GM12878 (cell line): ENCODE results near the gene DNAH3. TPM values are rescaled to one million over a fixed set of nuclear protein-coding genes. Genes with fewer than 3 reads are reported as not detected.

Experiments used
- ATAC-seq: fragments of 200-7000 bp; cut with Tn5 transposase; 3 replicates; pipeline ENCODE4 v1.9.1; 2020; ENCODE audit warnings: mild to moderate bottlenecking, moderate library complexity
- BruUV-seq: library from RNA; stranded (reverse); fragments of 400-500 nt; replicated peaks from 2 replicates; lab custom pipeline; 2021; lab: Mats Ljungman, UMichigan
- CTCF ChIA-PET: fragments of 300-600 bp; sonication (Branson Sonifier 250); formaldehyde crosslinking; extraction: SDS; loops from one replicate; lab custom pipeline; 2021; ENCODE audit warnings: inconsistent platforms; lab: Yijun Ruan, JAX
- POLR2A ChIA-PET: fragments of 350-600 bp; formaldehyde crosslinking; extraction: SDS; loops from one replicate; lab custom pipeline; 2021; ENCODE audit warnings: inconsistent platforms; lab: Charles Lee
- RAD21 ChIA-PET: fragments of 300-600 bp; sonication (Branson Sonifier 250); formaldehyde crosslinking; loops from one replicate; lab custom pipeline; 2023; ENCODE audit warnings: antibody characterized with exemption; ENCODE audit not compliant: unreplicated experiment; lab: Charles Lee
- SMC1A ChIA-PET: fragments of 300-600 bp; sonication (Branson Sonifier 250); formaldehyde crosslinking; loops from one replicate; lab custom pipeline; 2023; ENCODE audit not compliant: unreplicated experiment, uncharacterized antibody; lab: Charles Lee
- DNase-seq: peaks from one replicate; pipeline ENCODE4 v3.0.0-alpha.2; 2011; ENCODE audit warnings: low read depth, low spot score
- FAIRE-seq: peaks from 3 replicates; lab custom pipeline; 2011; peaks lifted over from hg19 to GRCh38; lab: Jason Lieb, UNC
- H2AFZ ChIP-seq: 2 replicates; pipeline ENCODE4 v1.6.0; 2011; ENCODE audit warnings: low read depth, low read length, control low read depth; ENCODE audit not compliant: control insufficient read depth
- H3K27ac ChIP-seq: 2 replicates; pipeline ENCODE4 v1.5.1; 2011; ENCODE audit warnings: control low read depth; ENCODE audit not compliant: control insufficient read depth, insufficient read depth
- H3K27me3 ChIP-seq, 2 experiments: replicated peaks in 1 of 2; 2 replicates each; pipeline versions ENCODE4 v1.6.0 to v1.6.1; 2011; ENCODE audit warnings: low read length in 1 of 2; ENCODE audit not compliant: control insufficient read depth in 2 of 2, insufficient read depth in 2 of 2
- H3K36me3 ChIP-seq, 2 experiments: 2 replicates each; pipeline ENCODE4 v1.5.1; 2011; ENCODE audit warnings: low read length in 1 of 2; ENCODE audit not compliant: control insufficient read depth in 2 of 2, insufficient read depth in 2 of 2
- H3K4me1 ChIP-seq: 2 replicates; pipeline ENCODE4 v1.6.1; 2011; ENCODE audit warnings: mild to moderate bottlenecking, low read length, moderate library complexity, mixed read lengths; ENCODE audit not compliant: control insufficient read depth, insufficient read depth
- H3K4me2 ChIP-seq: 2 replicates; pipeline ENCODE4 v1.6.0; 2011; ENCODE audit warnings: control low read depth; ENCODE audit not compliant: control insufficient read depth, insufficient read depth
- H3K4me3 ChIP-seq: fragments of 200-600 bp; sonication (generic); 2 replicates; pipeline ENCODE4 v1.5.1; 2016
- H3K79me2 ChIP-seq: 2 replicates; pipeline ENCODE4 v1.6.0; 2011; ENCODE audit warnings: low read length; ENCODE audit not compliant: control insufficient read depth, insufficient read depth
- H3K9ac ChIP-seq: 2 replicates; pipeline ENCODE4 v1.8.0; 2011; ENCODE audit warnings: low read length, control low read depth, mixed read lengths; ENCODE audit not compliant: control insufficient read depth, insufficient read depth
- H3K9me3 ChIP-seq: replicated peaks from 3 replicates; pipeline ENCODE4 v1.5.1; 2011; ENCODE audit warnings: mild to moderate bottlenecking, low read length; ENCODE audit not compliant: control insufficient read depth, insufficient read depth
- H4K20me1 ChIP-seq: 2 replicates; pipeline ENCODE4 v1.6.0; 2011; ENCODE audit not compliant: control insufficient read depth, insufficient read depth
- BACH1 ChIP-seq: fragments of 450-650 bp; IDR thresholded peaks from 2 replicates; pipeline ENCODE4 v1.6.1; 2017; ENCODE audit warnings: mild to moderate bottlenecking, borderline replicate concordance
- CUX1 ChIP-seq: IDR thresholded peaks from 2 replicates; pipeline ENCODE4 v1.6.1; 2012; ENCODE audit warnings: improper control_type of control experiment, low read depth, low read length; ENCODE audit not compliant: insufficient replicate concordance
- HCFC1 ChIP-seq: fragments of 150-350 bp; IDR thresholded peaks from 2 replicates; pipeline ENCODE4 v1.6.1; 2014; ENCODE audit warnings: low read length
- HDGF ChIP-seq: fragments of 450-650 bp; IDR thresholded peaks from 2 replicates; pipeline ENCODE4 v1.6.1; 2016; ENCODE audit warnings: antibody characterized with exemption
- ZNF687 ChIP-seq: fragments of 450-650 bp; IDR thresholded peaks from 2 replicates; pipeline ENCODE4 v1.6.1; 2017; ENCODE audit warnings: mild to moderate bottlenecking, moderate library complexity
- WGBS: methylation state at CpG from one replicate; pipeline ENCODE4 v1.1.6; 2016; ENCODE audit warnings: low lambda C conversion rate; ENCODE audit not compliant: insufficient replicate concordance, insufficient coverage; ENCODE audit errors: missing lambda C conversion rate; 5-methylcytosine and 5-hydroxymethylcytosine counted together
- in situ Hi-C: fragments of 300-500 bp; cut with MboI; formaldehyde crosslinking; loops from 9 replicates; pipeline ENCODE4 v1.14.3; 2018; ENCODE audit warnings: mixed read lengths
- intact Hi-C: fragments of 100-400 bp; cut with micrococcal nuclease; formaldehyde crosslinking; loops from one replicate; pipeline ENCODE4 v1.14.2; 2022; ENCODE audit not compliant: unreplicated experiment
- polyA plus RNA-seq, 11 experiments: library from polyadenylated mRNA; depleted of rRNA in 4 of 11; unstranded in 6 of 11; stranded (reverse) in 5 of 11; fragments of >200 nt; fragmentation: Nextera tagmentation in 4 of 11; fragmentation: Illumina TruSeq in 1 of 11; extraction: Ambion mirVana in 4 of 11; extraction: Trizol in 1 of 11; gene quantifications; 1 replicate in 1 of 11; 2 replicates in 10 of 11; pipeline versions ENCODE4 v1.2.1 to v1.2.3, GENCODE V29; 2011 to 2016; ENCODE audit warnings: inconsistent platforms in 2 of 11, missing spikeins in 2 of 11, low read depth in 1 of 11
- total RNA-seq, 4 experiments: library from RNA; depleted of rRNA in 3 of 4; stranded (reverse); fragments of >200 nt in 3 of 4; fragmentation: Illumina TruSeq in 1 of 4; extraction: Trizol in 1 of 4; gene quantifications; 2 replicates each; pipeline versions ENCODE4 v1.2.1 to v1.2.3, GENCODE V29; 2013 to 2021

DNAH3 gene
- total and polyA plus RNA-seq, 10 of the 15 experiments (the other 5 are each of a cell fraction or from before 2014, with no cell fraction given) = under 0.01 to 0.04 (median 0.04) TPM; not detected in 5

GRCh38 chr16:21023509-21024202 is 127.0 kb downstream of the DNAH3 start:
- TF ChIP-seq CUX1 = no peak
- TF ChIP-seq HCFC1 = no peak
- TF ChIP-seq HDGF = no peak
- TF ChIP-seq BACH1 = no peak
- TF ChIP-seq ZNF687 = no peak
- TF ChIP-seq, all 136 proteins: peak for 0
- Histone ChIP-seq H3K36me3 (no peaks in the 10 kb centered on the region), H3K4me1 (no peaks in the 10 kb centered on the region), H3K4me3 (no peak overlapping the region), H3K27ac (no peak overlapping the region), H3K9ac (no peak overlapping the region), H3K79me2 (no peaks in the 10 kb centered on the region), H3K27me3 (no peaks in the 10 kb centered on the region), H3K9me3 (no peaks in the 10 kb centered on the region), H3K4me2 (no peak overlapping the region), H4K20me1 (no peaks in the 10 kb centered on the region), H2AFZ (no peak overlapping the region)
- BruUV-seq = no TSS peak
- ATAC-seq (no peak), FAIRE-seq (no peak), DNase-seq (no peak)
- RAD21 ChIA-PET = no interaction called here
- intact Hi-C loops (no loop called here), in situ Hi-C loops (no loop called here)
- SMC1A ChIA-PET = no interaction called here
- CTCF ChIA-PET = interaction anchor here (0.6 kb wide), 1 partner anchor 1294 kb away, joined by 3 read pairs; no protein-coding TSS in a partner anchor
- POLR2A ChIA-PET = no interaction called here
- WGBS = 45% methylated on average over 9 of the region's 9 CpGs
